H9 (cell line): ENCODE results near the gene KCTD19. TPM values are rescaled to one million over a fixed set of nuclear protein-coding genes. Genes with fewer than 3 reads are reported as not detected.

Experiments used
- DNase-seq: peaks from one replicate; pipeline ENCODE4 v3.0.0-alpha.2; 2017
- H2AFZ ChIP-seq: one replicate; pipeline ENCODE4 v1.6.1; 2013; ENCODE audit warnings: mild to moderate bottlenecking, low read length, control low read depth, moderate library complexity
- H2AK5ac ChIP-seq: 2 replicates; pipeline ENCODE4 v1.6.1; 2013; ENCODE audit warnings: low read length, control low read depth, mixed read lengths; ENCODE audit not compliant: insufficient read length
- H2BK120ac ChIP-seq: one replicate; pipeline ENCODE4 v1.6.1; 2013; ENCODE audit warnings: low read depth, mild to moderate bottlenecking, low read length, control low read depth, inconsistent platforms; ENCODE audit not compliant: poor library complexity, severe bottlenecking
- H2BK12ac ChIP-seq: 2 replicates; pipeline ENCODE4 v1.6.1; 2013; ENCODE audit warnings: low read length, control low read depth, mixed read lengths, low read depth; ENCODE audit not compliant: insufficient read length
- H2BK15ac ChIP-seq: 2 replicates; pipeline ENCODE4 v1.6.1; 2013; ENCODE audit warnings: low read depth, low read length, control low read depth
- H2BK20ac ChIP-seq: one replicate; pipeline ENCODE4 v1.6.1; 2013; ENCODE audit warnings: low read depth, mild to moderate bottlenecking, low read length, control low read depth, inconsistent platforms; ENCODE audit not compliant: poor library complexity, severe bottlenecking
- H2BK5ac ChIP-seq: 2 replicates; pipeline ENCODE4 v1.6.1; 2013; ENCODE audit warnings: low read length, control low read depth, mixed read lengths; ENCODE audit not compliant: insufficient read length
- H3K14ac ChIP-seq: 2 replicates; pipeline ENCODE4 v1.6.1; 2013; ENCODE audit warnings: low read length, control low read depth; ENCODE audit not compliant: insufficient read depth
- H3K18ac ChIP-seq: 2 replicates; pipeline ENCODE4 v1.6.1; 2013; ENCODE audit warnings: low read depth, mild to moderate bottlenecking, mixed read lengths, low read length, control low read depth; ENCODE audit not compliant: insufficient read length
- H3K23ac ChIP-seq: 2 replicates; pipeline ENCODE4 v1.6.1; 2013; ENCODE audit warnings: low read length, control low read depth, mixed read lengths, low read depth; ENCODE audit not compliant: insufficient read length
- H3K23me2 ChIP-seq: 2 replicates; pipeline ENCODE4 v1.6.1; 2013; ENCODE audit warnings: low read depth, mild to moderate bottlenecking, mixed read lengths, low read length, control low read depth; ENCODE audit not compliant: insufficient read length, poor library complexity, severe bottlenecking
- H3K27ac ChIP-seq: 2 replicates; pipeline ENCODE4 v1.5.1; 2013; ENCODE audit warnings: low read length, control low read depth, mixed read lengths, low read depth; ENCODE audit not compliant: insufficient read length
- H3K27me3 ChIP-seq: 2 replicates; pipeline ENCODE4 v1.6.1; 2013; ENCODE audit warnings: low read length, control low read depth, inconsistent platforms; ENCODE audit not compliant: insufficient read depth
- H3K4ac ChIP-seq: 2 replicates; pipeline ENCODE4 v1.6.1; 2013; ENCODE audit warnings: low read depth, mild to moderate bottlenecking, control low read depth, inconsistent platforms, low read length, moderate library complexity
- H3K4me1 ChIP-seq: 2 replicates; pipeline ENCODE4 v1.6.1; 2013; ENCODE audit warnings: low read length, control low read depth, inconsistent platforms; ENCODE audit not compliant: insufficient read depth
- H3K4me2 ChIP-seq: 2 replicates; pipeline ENCODE4 v1.6.1; 2013; ENCODE audit warnings: low read length, control low read depth, mixed read lengths; ENCODE audit not compliant: insufficient read length, insufficient read depth
- H3K56ac ChIP-seq: 2 replicates; pipeline ENCODE4 v1.6.1; 2013; ENCODE audit warnings: low read depth, mild to moderate bottlenecking, mixed read lengths, low read length, control low read depth; ENCODE audit not compliant: insufficient read length
- H3K79me1 ChIP-seq: 2 replicates; pipeline ENCODE4 v1.6.1; 2013; ENCODE audit warnings: low read depth, mild to moderate bottlenecking, moderate library complexity, low read length, control low read depth, inconsistent platforms; ENCODE audit not compliant: insufficient read depth, poor library complexity, severe bottlenecking
- H3K79me2 ChIP-seq: 2 replicates; pipeline ENCODE4 v1.6.1; 2013; ENCODE audit warnings: low read length, control low read depth, inconsistent platforms; ENCODE audit not compliant: insufficient read depth
- H3K9ac ChIP-seq: 2 replicates; pipeline ENCODE4 v1.6.1; 2013; ENCODE audit warnings: low read length, control low read depth, mixed read lengths; ENCODE audit not compliant: insufficient read length; ENCODE audit errors: extremely low read depth
- H3K9me3 ChIP-seq: one replicate; pipeline ENCODE4 v1.6.1; 2013; ENCODE audit warnings: low read depth, low read length, inconsistent platforms; ENCODE audit not compliant: control insufficient read depth
- H3T11ph ChIP-seq: one replicate; pipeline ENCODE4 v1.6.1; 2013; ENCODE audit warnings: mild to moderate bottlenecking, low read length, control low read depth, inconsistent platforms
- H4K20me1 ChIP-seq: one replicate; pipeline ENCODE4 v1.6.1; 2013; ENCODE audit not compliant: control insufficient read depth, insufficient read length, insufficient read depth
- H4K5ac ChIP-seq: 2 replicates; pipeline ENCODE4 v1.6.1; 2013; ENCODE audit warnings: low read depth, mild to moderate bottlenecking, mixed read lengths, low read length, control low read depth; ENCODE audit not compliant: insufficient read length
- H4K8ac ChIP-seq: replicated peaks from 2 replicates; pipeline ENCODE4 v1.6.1; 2013; ENCODE audit warnings: low read length, control low read depth, mixed read lengths, low read depth; ENCODE audit not compliant: insufficient read length
- H4K91ac ChIP-seq: 2 replicates; pipeline ENCODE4 v1.6.1; 2013; ENCODE audit warnings: low read depth, mild to moderate bottlenecking, moderate library complexity, mixed read lengths, low read length, control low read depth; ENCODE audit not compliant: insufficient read length
- H3K27ac Mint-ChIP-seq, 3 experiments: 2 replicates in 2 of 3; 3 replicates in 1 of 3; pipeline ENCODE4 v1.8.0; 2020 to 2021; ENCODE audit warnings: mixed read lengths in 3 of 3, mild to moderate bottlenecking in 1 of 3, moderate library complexity in 1 of 3
- H3K27me3 Mint-ChIP-seq: 2 replicates; pipeline ENCODE4 v1.8.0; 2021; ENCODE audit warnings: low read depth, mild to moderate bottlenecking, moderate library complexity, mixed read lengths
- H3K36me3 Mint-ChIP-seq, 3 experiments: 2 replicates in 2 of 3; 3 replicates in 1 of 3; pipeline ENCODE4 v1.8.0; 2020 to 2021; ENCODE audit warnings: low read depth in 3 of 3, mixed read lengths in 3 of 3; ENCODE audit not compliant: insufficient read depth in 1 of 3
- H3K4me1 Mint-ChIP-seq, 2 experiments: 2 replicates each; pipeline ENCODE4 v1.8.0; 2020; ENCODE audit warnings: mixed read lengths in 2 of 2
- H3K4me3 Mint-ChIP-seq, 2 experiments: 2 replicates in 1 of 2; 3 replicates in 1 of 2; pipeline ENCODE4 v1.8.0; 2020 to 2021; ENCODE audit warnings: mild to moderate bottlenecking in 2 of 2, mixed read lengths in 2 of 2, moderate library complexity in 1 of 2
- H3K9me3 Mint-ChIP-seq, 2 experiments: 2 replicates in 1 of 2; 3 replicates in 1 of 2; pipeline ENCODE4 v1.8.0; 2020; ENCODE audit warnings: mild to moderate bottlenecking in 2 of 2, mixed read lengths in 2 of 2, moderate library complexity in 1 of 2
- WGBS: extraction: QIAGEN DNeasy Blood & Tissue Kit; methylation state at CpG from one replicate; pipeline ENCODE4 v1.1.7; 2013; ENCODE audit warnings: missing lambda C conversion rate, low lambda C conversion rate, mixed read lengths; ENCODE audit not compliant: insufficient read length; ENCODE audit errors: extremely low coverage; 5-methylcytosine and 5-hydroxymethylcytosine counted together
- total RNA-seq: library from RNA; stranded (reverse); gene quantifications from 2 replicates; pipeline ENCODE4 v1.2.1, GENCODE V29; 2021
- TF ChIP-seq, protein P1 (sequence below): fragments of 200-600 bp; sonication (generic); conservative IDR thresholded peaks from 3 replicates; pipeline ENCODE4 v1.8.0; 2021; ENCODE audit warnings: antibody characterized with exemption, mild to moderate bottlenecking

The KCTD19 gene
- total RNA-seq, 1 experiment from 2014 or later: 0.13 TPM

DNA sequence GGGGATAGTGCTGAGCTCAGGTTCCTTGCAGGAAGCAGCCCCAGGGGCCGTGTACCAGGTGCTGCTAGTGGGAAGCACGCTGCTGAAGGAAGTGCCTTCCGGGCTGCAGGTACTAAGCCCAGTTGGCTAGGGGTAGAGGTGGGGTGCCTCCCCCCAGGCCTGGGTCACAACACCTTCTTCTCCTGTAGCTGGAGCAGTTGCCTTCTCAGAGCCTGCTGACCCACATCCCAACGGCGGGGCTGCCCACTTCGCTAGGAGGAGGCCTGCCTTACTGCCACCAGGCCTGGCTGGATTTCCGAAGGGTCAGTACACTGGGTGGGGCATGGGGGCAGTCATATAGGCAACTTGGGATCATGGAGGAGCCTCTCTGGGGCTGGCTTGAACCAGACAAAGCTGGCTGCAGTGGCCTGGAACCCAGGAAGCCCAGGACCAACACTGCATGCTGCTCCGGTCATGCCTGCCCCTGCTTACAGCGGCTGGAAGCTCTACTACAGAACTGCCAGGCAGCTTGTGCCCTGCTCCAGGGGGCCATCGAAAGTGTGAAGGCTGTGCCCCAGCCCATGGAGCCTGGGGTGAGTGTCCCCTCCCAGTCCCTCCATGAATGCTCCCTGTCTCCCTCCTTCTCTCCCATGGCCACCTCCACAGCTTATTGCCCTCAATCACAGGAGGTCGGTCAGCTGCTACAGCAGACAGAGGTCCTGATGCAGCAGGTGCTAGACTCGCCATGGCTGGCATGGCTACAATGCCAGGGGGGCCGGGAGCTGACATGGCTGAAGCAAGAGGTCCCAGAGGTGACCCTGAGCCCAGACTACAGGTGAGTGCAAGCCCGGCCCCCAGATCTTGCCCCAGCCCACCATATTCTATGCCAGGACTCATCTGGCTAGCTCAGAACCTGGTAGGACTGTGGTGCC lies 44.8 kb downstream of the KCTD19 start:
- H4K20me1 ChIP-seq: no peaks in the 10 kb centered on the region
- no peak overlapping the region for H3K14ac ChIP-seq
- no peak overlapping the region for H3K4me2 ChIP-seq
- H4K91ac ChIP-seq: no peak overlapping the region
- no peak overlapping the region for H2AK5ac ChIP-seq
- Mint-ChIP-seq H3K27ac (no peak overlapping the region), H3K36me3 (peaks cover 0 to 10% (median 4%) of the 10 kb centered on the region in 3 experiments; a peak in 3 of 7 replicates), H3K4me3 (no peak overlapping the region), H3K4me1 (peaks cover 3 to 5% of the 10 kb centered on the region in 2 experiments; a peak in 3 of 4 replicates), H3K9me3 (no peaks in the 10 kb centered on the region), H3K27me3 (peaks cover 16% of the 10 kb centered on the region)
- no peak overlapping the region for H3T11ph ChIP-seq
- no peak overlapping the region for H3K9ac ChIP-seq
- H2BK5ac ChIP-seq: no peak overlapping the region
- H3K9me3 ChIP-seq: no peaks in the 10 kb centered on the region
- H3K23me2 ChIP-seq: peaks cover 6% of the 10 kb centered on the region
- no peak overlapping the region for H4K8ac ChIP-seq
- no peak overlapping the region for H3K18ac ChIP-seq
- H3K4ac ChIP-seq: no peak overlapping the region
- no peak overlapping the region for H2AFZ ChIP-seq
- no peak overlapping the region for H3K23ac ChIP-seq
- H3K4me1 ChIP-seq: no peaks in the 10 kb centered on the region
- H2BK15ac ChIP-seq: no peak overlapping the region
- no peak overlapping the region for H2BK12ac ChIP-seq
- H3K56ac ChIP-seq: no peak overlapping the region
- H3K27me3 ChIP-seq: no peaks in the 10 kb centered on the region
- no peaks in the 10 kb centered on the region for H3K79me1 ChIP-seq
- no peaks in the 10 kb centered on the region for H3K79me2 ChIP-seq
- no peak overlapping the region for H4K5ac ChIP-seq
- H3K27ac ChIP-seq: no peak overlapping the region
- no CpG with 5 or more reads among the region's 14 CpGs for WGBS
- TF ChIP-seq, protein P1, sequence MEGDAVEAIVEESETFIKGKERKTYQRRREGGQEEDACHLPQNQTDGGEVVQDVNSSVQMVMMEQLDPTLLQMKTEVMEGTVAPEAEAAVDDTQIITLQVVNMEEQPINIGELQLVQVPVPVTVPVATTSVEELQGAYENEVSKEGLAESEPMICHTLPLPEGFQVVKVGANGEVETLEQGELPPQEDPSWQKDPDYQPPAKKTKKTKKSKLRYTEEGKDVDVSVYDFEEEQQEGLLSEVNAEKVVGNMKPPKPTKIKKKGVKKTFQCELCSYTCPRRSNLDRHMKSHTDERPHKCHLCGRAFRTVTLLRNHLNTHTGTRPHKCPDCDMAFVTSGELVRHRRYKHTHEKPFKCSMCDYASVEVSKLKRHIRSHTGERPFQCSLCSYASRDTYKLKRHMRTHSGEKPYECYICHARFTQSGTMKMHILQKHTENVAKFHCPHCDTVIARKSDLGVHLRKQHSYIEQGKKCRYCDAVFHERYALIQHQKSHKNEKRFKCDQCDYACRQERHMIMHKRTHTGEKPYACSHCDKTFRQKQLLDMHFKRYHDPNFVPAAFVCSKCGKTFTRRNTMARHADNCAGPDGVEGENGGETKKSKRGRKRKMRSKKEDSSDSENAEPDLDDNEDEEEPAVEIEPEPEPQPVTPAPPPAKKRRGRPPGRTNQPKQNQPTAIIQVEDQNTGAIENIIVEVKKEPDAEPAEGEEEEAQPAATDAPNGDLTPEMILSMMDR: no peak
- no peak overlapping the region for H2BK20ac ChIP-seq
- no peak for DNase-seq
- no peak overlapping the region for H2BK120ac ChIP-seq
